Measurements from ENCODE around the gene PSD4.

PSD4 gene

GRCh38 chr2:113207021-113207420 lies 33.2 kb downstream of the PSD4 start:
- Histone ChIP-seq H3K36me3 (ENCODE audit: insufficient read depth, low read length) (no peaks in the 10 kb centered on the region), H3K27me3 (ENCODE audit: control insufficient read depth in 1 of 2, insufficient read depth in 2 of 2, low read length in 2 of 2) (no peaks in the 10 kb centered on the region), H3K27ac (ENCODE audit: low read depth, low read length) (no peak overlapping the region), H3K9ac (ENCODE audit: low read length) (no peak overlapping the region), H3K4me1 (ENCODE audit: insufficient read depth, low read length) (peaks cover 15% of the 10 kb centered on the region), H3K4me3 (ENCODE audit: low read depth in 1 of 2, low read length in 2 of 2) (no peak overlapping the region), H3K9me3 (ENCODE audit: low read length) (no peaks in the 10 kb centered on the region)

GRCh38 chr2:113208396-113208795 lies 34.6 kb downstream of the PSD4 start:
- Histone ChIP-seq H3K27ac (ENCODE audit: low read depth, low read length) (no peak overlapping the region), H3K4me1 (ENCODE audit: insufficient read depth, low read length) (peaks cover 17% of the 10 kb centered on the region), H3K27me3 (ENCODE audit: control insufficient read depth in 1 of 2, insufficient read depth in 2 of 2, low read length in 2 of 2) (no peaks in the 10 kb centered on the region), H3K4me3 (ENCODE audit: low read depth in 1 of 2, low read length in 2 of 2) (no peak overlapping the region), H3K9ac (ENCODE audit: low read length) (no peak overlapping the region), H3K36me3 (ENCODE audit: insufficient read depth, low read length) (no peaks in the 10 kb centered on the region), H3K9me3 (ENCODE audit: low read length) (no peaks in the 10 kb centered on the region)

DNA sequence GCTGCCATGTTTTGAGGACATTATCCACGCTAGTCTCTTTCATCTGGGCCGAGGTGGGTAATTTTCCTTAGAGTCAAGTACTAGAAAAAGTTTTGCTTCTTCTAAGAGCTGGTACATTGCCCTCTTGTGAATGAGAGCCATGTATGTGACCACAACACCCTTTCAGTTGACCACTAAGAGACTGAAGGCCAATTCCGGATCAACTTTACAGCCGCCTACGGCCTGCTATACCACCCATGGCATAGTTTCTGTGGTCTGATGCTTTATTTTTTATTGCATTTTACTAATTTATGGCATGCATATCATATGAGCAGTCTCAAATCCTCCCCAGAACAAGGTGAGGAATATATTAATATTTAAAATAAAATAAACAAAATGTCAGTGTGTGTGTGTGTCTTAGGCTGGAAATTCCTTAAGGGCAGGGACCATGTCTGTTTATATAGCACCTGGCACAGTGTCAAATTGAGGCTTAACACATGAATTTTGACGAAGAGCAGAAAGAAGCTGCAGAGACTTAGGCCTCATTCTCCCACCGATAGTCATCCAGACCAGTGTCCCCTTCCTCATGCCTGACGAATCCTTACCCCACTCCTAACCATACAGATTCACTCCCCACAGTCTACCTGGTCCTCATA lies 35.4 kb downstream of the PSD4 start:
- Histone ChIP-seq H3K4me1 (ENCODE audit: insufficient read depth, low read length) (peaks cover 17% of the 10 kb centered on the region), H3K27ac (ENCODE audit: low read depth, low read length) (no peak overlapping the region), H3K9ac (ENCODE audit: low read length) (no peak overlapping the region), H3K4me3 (ENCODE audit: low read depth in 1 of 2, low read length in 2 of 2) (no peak overlapping the region), H3K36me3 (ENCODE audit: insufficient read depth, low read length) (no peaks in the 10 kb centered on the region), H3K9me3 (ENCODE audit: low read length) (no peaks in the 10 kb centered on the region), H3K27me3 (ENCODE audit: control insufficient read depth in 1 of 2, insufficient read depth in 2 of 2, low read length in 2 of 2) (no peaks in the 10 kb centered on the region)

GRCh38 chr2:113209646-113210171 lies 35.9 kb downstream of the PSD4 start:
- Histone ChIP-seq H3K4me1 (ENCODE audit: insufficient read depth, low read length) (peaks cover 17% of the 10 kb centered on the region), H3K27ac (ENCODE audit: low read depth, low read length) (no peak overlapping the region)

GRCh38 chr2:113211226-113212105 lies 37.7 kb downstream of the PSD4 start:
- Histone ChIP-seq H3K4me1 (ENCODE audit: insufficient read depth, low read length) (peaks cover 17% of the 10 kb centered on the region), H3K27me3 (ENCODE audit: control insufficient read depth in 1 of 2, insufficient read depth in 2 of 2, low read length in 2 of 2) (no peaks in the 10 kb centered on the region), H3K4me3 (ENCODE audit: low read depth in 1 of 2, low read length in 2 of 2) (no peak overlapping the region), H3K9me3 (ENCODE audit: low read length) (no peaks in the 10 kb centered on the region), H3K27ac (ENCODE audit: low read depth, low read length) (no peak overlapping the region), H3K9ac (ENCODE audit: low read length) (no peak overlapping the region), H3K36me3 (ENCODE audit: insufficient read depth, low read length) (no peaks in the 10 kb centered on the region)

More at GRCh38 chr2:113209646-113210171, 35.9 kb downstream of the PSD4 start:
- no peaks in the 10 kb centered on the region for H3K9me3 ChIP-seq (ENCODE audit: low read length)
- no peak overlapping the region for H3K4me3 ChIP-seq (ENCODE audit: low read depth in 1 of 2, low read length in 2 of 2)
- H3K36me3 ChIP-seq (ENCODE audit: insufficient read depth, low read length) = no peaks in the 10 kb centered on the region
- H3K27me3 ChIP-seq (ENCODE audit: control insufficient read depth in 1 of 2, insufficient read depth in 2 of 2, low read length in 2 of 2) = no peaks in the 10 kb centered on the region
- no peak overlapping the region for H3K9ac ChIP-seq (ENCODE audit: low read length)

DNA sequence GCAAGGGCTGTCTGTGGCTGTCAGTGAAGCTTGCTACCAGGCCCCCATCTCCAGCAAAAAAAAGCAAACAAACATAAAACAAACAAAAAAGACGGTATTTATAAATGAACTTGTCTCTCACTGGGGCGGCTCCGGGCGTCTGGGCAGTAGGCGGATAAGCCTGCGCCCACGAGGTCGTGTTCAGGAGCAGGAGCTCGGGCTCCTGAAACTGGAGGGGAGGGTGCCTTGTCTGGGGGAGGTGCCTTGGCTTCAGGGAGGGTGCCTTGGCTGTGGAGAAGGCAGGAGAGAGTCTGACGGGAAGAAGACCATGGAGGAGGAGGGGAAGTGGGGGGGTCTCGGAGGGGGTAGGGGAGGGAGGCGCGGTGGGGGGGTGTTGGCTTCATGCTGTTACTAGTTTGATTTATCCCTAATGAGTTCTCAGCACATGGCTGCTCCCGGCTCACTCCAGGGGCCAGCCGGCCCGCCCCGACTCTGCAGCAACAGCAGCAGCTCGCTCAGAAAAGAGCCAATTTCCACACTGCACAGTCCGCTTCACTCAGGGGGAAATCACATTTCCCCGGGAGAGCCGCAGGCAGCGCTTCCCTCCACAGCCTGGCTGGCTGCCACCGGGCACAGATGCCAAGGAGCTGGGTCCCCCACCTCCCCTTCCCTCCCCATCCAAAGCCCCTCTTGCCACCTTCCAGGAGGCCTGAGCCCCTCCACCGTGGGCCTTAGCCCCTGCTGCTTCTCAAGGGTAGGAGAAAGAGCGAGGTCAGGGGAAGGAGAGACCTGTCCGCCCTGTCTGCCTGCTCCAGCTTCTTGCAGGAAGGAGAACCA lies 38.7 kb downstream of the PSD4 start:
- no peaks in the 10 kb centered on the region for H3K27me3 ChIP-seq (ENCODE audit: control insufficient read depth in 1 of 2, insufficient read depth in 2 of 2, low read length in 2 of 2)
- no peak overlapping the region for H3K27ac ChIP-seq (ENCODE audit: low read depth, low read length)
- H3K36me3 ChIP-seq (ENCODE audit: insufficient read depth, low read length) = no peaks in the 10 kb centered on the region
- H3K4me1 ChIP-seq (ENCODE audit: insufficient read depth, low read length) = peaks cover 17% of the 10 kb centered on the region
- no peak overlapping the region for H3K9ac ChIP-seq (ENCODE audit: low read length)
- no peak overlapping the region for H3K4me3 ChIP-seq (ENCODE audit: low read depth in 1 of 2, low read length in 2 of 2)
- no peaks in the 10 kb centered on the region for H3K9me3 ChIP-seq (ENCODE audit: low read length)

DNA sequence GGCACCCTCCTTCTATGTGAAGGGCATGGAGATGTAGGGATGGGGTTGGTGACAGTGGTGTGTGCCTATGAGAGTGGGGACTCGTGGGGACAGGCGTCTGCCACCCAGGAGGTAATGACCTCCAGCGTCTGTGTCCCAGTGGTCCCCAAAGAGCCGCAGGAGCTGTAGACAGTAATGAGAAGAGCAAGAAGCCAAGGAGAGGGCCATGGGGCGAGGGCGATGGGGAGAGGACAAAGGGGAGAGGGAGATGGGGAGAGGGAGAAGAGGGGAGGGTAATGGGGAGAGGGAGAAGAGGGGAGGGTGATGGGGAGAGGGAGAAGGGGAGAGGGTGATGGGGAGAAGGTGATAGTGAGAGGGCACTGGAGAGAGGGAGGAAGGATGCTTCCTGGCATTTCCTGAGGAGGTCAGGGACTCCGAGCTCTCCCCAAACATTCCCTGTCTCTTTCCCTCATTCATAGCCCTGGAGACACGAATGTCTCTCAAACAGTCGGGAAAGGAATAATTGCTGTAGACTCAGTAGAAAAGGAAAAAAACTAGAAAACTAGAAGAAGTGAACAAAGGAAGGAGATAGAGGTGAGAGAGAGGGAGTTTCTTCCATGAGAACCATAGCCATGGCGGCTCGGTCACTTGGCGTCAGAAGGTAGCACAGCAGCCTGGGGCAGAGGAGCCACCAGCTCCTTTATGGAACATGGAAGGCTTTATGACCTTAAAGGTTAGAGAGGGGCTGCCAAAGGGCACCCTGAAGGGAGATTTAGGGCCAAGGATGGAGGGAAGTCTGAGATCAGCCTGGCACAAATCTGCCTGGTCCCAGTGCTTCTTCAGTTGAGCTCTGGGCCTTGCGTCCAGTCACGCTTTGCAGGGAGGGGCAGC lies 39.5 kb downstream of the PSD4 start:
- Histone ChIP-seq H3K9ac (ENCODE audit: low read length) (no peak overlapping the region), H3K36me3 (ENCODE audit: insufficient read depth, low read length) (no peaks in the 10 kb centered on the region), H3K9me3 (ENCODE audit: low read length) (no peaks in the 10 kb centered on the region), H3K4me3 (ENCODE audit: low read depth in 1 of 2, low read length in 2 of 2) (no peak overlapping the region), H3K4me1 (ENCODE audit: insufficient read depth, low read length) (peaks cover 17% of the 10 kb centered on the region), H3K27ac (ENCODE audit: low read depth, low read length) (no peak overlapping the region), H3K27me3 (ENCODE audit: control insufficient read depth in 1 of 2, insufficient read depth in 2 of 2, low read length in 2 of 2) (no peaks in the 10 kb centered on the region)

GRCh38 chr2:113214141-113214540 lies 40.4 kb downstream of the PSD4 start:
- no peak overlapping the region for H3K4me3 ChIP-seq (ENCODE audit: low read depth in 1 of 2, low read length in 2 of 2)
- H3K9me3 ChIP-seq (ENCODE audit: low read length) = no peaks in the 10 kb centered on the region
- no peak overlapping the region for H3K9ac ChIP-seq (ENCODE audit: low read length)
- no peaks in the 10 kb centered on the region for H3K27me3 ChIP-seq (ENCODE audit: control insufficient read depth in 1 of 2, insufficient read depth in 2 of 2, low read length in 2 of 2)
- no peaks in the 10 kb centered on the region for H3K36me3 ChIP-seq (ENCODE audit: insufficient read depth, low read length)
- H3K4me1 ChIP-seq (ENCODE audit: insufficient read depth, low read length) = peaks cover 17% of the 10 kb centered on the region
- no peak overlapping the region for H3K27ac ChIP-seq (ENCODE audit: low read depth, low read length)

- no peaks in the 10 kb centered on the region for H3K9me3 ChIP-seq (ENCODE audit: low read length)
- H3K27me3 ChIP-seq (ENCODE audit: control insufficient read depth in 1 of 2, insufficient read depth in 2 of 2, low read length in 2 of 2) = no peaks in the 10 kb centered on the region
- H3K36me3 ChIP-seq (ENCODE audit: insufficient read depth, low read length) = no peaks in the 10 kb centered on the region
- peaks cover 17% of the 10 kb centered on the region for H3K4me1 ChIP-seq (ENCODE audit: insufficient read depth, low read length)
- H3K27ac ChIP-seq (ENCODE audit: low read depth, low read length) = no peak overlapping the region
- no peak overlapping the region for H3K4me3 ChIP-seq (ENCODE audit: low read depth in 1 of 2, low read length in 2 of 2)
- H3K9ac ChIP-seq (ENCODE audit: low read length) = no peak overlapping the region
Observed at GRCh38 chr2:113215056-113215455, 41.3 kb downstream of the PSD4 start.

DNA sequence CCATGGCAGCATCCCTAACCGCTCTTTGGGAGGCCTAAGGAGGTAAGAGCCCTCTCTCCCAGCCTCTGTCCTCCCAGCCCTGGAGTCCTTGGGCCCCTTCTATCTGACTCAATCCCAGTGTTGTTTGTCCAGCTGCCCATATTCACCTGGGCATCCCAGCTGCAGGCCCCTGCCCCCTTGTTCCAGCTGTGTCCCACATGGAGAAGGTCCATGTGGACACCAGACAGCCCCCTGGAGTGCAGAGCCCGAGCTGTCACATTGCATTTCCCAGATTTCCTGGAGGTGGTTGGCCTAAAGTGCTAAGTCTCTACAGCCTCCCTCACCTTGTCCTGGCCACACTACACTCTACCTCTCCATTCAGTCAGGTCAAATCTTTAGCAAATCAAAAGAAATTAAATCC lies 42.5 kb downstream of the PSD4 start:
- Histone ChIP-seq H3K9ac (ENCODE audit: low read length) (no peak overlapping the region), H3K36me3 (ENCODE audit: insufficient read depth, low read length) (no peaks in the 10 kb centered on the region), H3K27ac (ENCODE audit: low read depth, low read length) (no peak overlapping the region), H3K4me1 (ENCODE audit: insufficient read depth, low read length) (peaks cover 9% of the 10 kb centered on the region), H3K9me3 (ENCODE audit: low read length) (no peaks in the 10 kb centered on the region), H3K27me3 (ENCODE audit: control insufficient read depth in 1 of 2, insufficient read depth in 2 of 2, low read length in 2 of 2) (no peaks in the 10 kb centered on the region), H3K4me3 (ENCODE audit: low read depth in 1 of 2, low read length in 2 of 2) (no peak overlapping the region)
